Dermis microvascular lymphatic vessel endothelial cell (primary cell): Measurements from ENCODE around the gene SPRED1. TPM values are rescaled to one million over a fixed set of nuclear protein-coding genes. Genes with fewer than 3 reads are reported as not detected.
"Not testable (repeated sequence)": the region's sequence is repeated elsewhere in the genome, so short reads cannot be mapped to it uniquely, and the experiment has no call there.

Source experiments
- DNase-seq, 2 donors: peaks; one replicate each; pipeline versions ENCODE4 v3.0.0 to v3.0.0-alpha.2; 2010; ENCODE audit warnings: low read depth in 2 of 2
- total RNA-seq: library from RNA; depleted of rRNA; stranded (reverse); fragments of >200 nt; gene quantifications from 2 replicates; pipeline ENCODE4 v1.2.1, GENCODE V29; 2014

The SPRED1 gene
- total RNA-seq, 1 donor from 2014 or later, result 15.8 TPM

DNA sequence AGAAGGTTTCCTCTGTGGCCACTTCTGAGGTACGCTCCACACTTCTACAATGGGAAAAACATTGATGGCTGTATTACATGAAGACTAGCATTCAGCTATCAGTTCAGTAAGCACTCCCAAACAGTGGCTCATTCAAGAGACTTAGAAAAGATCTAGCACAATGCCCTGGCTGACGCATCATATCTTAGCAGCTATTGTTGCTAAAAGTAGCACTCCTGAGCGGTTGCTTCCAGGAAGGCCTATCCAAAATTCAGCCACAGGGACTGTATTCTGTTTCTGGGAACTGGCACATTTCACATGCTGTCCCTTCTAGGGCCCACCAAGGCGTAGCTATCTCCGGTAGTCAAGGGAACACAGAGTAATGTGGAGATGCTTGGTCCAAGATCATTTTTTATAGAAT is 21.2 kb upstream of the SPRED1 start:
- DNase-seq, result no peak

DNA sequence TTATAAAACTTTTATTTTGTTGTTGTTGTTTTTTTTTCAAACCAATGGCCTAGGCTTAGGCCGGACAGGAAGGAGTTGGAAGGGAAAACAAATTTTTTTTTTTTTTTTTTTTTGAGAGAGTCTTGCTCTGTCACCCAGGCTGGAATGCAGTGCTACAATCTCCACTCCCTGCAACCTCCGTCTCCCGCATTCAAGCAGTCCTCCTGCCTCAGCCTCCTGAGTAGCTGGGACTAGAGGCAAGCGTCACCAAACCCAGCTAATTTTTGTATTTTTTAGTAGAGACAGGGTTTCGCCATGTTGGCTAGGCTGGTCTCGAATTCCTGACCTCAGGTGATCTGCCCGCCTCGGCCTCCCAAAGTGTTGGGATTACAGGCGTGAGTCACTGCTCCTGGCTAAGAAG is 15.6 kb upstream of the SPRED1 start:
- DNase-seq, result not testable (repeated sequence)

DNA sequence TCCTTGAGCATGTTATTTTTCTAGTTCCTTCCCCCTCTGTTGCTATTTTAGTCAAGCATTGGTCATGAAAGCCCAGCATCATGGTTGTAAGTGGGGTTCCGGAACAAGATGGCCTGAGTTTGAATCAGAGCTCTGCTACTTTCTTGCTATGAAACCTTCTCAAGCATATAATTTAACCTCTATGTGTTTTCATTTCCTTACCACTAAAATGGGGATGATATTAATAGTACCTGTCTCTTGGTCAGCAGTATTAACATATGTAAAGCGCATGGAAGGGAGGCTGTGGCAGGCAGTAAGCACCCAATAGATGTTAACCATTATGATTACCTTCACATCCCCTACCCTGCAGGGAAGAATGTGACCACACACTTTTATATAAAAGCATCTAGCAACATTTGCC is 14.3 kb upstream of the SPRED1 start:
- DNase-seq, result no peak

DNA sequence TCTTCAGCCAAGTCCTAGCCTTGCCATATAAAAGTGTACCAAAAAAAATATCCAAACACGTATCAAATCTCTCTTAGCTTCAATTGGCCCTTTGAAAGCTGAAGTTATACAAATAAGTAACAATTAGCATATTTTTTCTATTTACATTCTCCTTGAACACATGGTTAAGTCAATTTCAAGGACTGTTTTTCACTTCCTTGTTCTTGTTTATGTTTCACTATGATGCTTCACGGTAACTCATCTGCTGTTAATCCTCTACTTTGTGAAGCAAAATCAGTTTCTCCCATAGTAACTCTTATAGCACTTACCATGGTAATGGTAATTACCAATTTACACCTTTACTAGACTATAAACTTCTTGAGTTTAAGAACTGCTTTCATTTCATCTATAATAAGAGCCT is 10.6 kb upstream of the SPRED1 start:
- DNase-seq, result no peak

DNA sequence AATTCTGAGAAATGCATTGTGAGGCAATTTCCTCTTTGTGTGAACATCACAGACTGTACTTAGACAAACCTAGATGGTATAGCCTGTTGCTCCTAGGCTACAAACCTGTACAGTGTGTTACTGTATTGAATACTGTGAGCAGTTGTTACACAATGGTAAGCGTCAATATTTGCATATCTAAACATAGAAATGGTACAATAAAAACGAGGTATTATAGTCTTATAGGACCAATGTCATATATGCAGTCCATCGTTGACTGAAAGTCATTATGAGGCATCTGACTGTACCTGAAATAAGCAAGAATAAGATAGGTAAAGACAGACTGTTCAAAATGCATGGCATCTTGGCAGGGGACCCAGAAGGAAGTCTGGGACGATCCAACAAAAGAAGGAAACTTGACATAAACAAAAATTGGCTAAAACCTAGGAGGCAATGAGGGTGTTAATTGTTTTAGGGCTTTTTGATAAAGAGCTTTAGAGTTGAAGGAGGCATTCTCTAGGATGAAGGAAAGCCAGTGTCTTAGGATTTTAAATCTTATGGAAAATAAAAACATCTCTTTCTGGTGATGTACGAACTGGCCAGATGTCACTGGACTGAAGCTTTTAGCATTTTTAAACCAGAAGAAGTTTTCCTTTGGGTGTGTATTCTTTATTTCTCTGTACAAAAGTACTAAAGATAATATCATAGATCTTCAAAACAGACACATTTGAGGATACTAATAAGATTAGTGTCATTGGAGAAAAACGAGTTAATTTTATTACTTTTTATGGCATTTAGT is 9.2 kb upstream of the SPRED1 start:
- DNase-seq, result no peak

DNA sequence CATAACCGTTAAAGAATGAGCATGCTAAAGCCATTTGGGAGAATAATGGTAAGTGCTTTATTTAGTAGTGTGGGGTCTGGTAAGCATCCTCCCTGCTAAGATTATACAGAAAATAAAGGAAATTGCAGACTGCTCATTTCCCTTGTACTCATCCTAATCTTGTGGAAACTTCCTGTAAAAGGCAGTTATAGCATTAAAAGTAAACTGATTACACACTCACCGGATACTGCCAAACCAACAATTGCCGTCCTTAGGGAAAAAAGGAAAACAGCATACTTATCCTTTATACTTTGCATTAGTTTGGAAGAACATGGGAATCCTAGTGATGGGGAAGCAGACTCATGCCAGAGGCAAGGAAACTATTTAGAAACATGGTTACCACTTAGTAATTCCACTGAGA is 5.3 kb upstream of the SPRED1 start:
- peak in 1 of 2 donors; percentile 55 for DNase-seq

DNA sequence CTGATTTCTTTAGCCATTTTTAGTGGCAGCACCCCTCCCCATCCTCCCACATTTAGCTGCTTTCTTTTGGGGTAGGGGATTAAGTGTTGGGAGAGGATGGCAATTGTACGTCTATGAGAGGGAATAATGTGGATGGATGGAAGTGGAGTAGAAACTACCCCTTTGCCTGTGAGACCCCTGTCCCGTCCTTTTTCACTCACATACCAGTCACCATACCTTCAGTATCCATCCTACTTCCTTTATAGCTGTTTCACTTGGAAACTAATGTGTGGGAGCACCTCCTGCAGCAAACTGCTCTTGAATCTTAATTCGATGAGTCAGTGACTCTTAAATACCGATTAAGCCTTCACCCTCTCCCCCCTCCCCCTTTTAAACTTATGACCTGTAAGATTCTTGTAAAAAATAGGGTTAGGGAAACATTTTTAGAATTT is 730 bp downstream of the SPRED1 start:
- peak in 1 of 2 donors; percentile 36 for DNase-seq

DNA sequence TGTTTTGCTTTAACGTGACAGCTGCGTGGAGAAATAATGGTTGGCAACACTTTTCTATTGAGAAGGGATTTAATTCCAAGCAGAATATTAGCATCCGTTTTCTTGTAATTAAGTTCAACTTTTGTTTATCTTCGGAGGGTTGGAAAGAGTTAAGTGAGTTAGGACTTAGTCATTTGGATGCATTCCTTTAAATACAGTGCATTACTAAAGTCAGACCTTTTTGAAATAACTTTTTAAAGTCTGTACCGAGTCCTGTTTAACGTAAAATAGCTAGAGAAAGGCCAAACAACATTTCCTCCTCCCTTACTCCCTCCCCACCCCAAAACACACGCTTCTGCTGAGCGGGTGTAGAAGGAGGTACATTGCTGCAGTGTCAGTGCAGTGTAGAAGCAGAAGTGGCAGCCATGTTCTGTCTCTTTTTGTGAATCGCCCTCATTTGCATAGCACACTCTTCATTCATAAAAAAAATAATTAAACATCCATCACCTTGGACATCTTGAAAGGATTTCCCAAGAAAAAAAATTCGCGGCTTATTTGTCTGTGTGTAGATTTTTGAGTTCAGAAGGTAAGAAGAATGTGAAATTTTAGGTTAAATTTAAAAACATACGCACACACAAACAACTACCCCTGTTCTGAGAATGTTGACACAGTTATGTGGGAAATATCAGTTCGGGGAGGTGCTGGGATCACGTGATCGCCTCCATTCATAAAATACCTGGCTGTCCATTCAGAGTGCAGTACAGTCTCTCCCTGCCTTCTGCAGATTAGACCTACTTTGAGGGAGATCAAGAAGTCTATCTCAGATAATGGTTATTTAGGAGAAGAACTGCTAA is 1.6 kb downstream of the SPRED1 start:
- peak; percentile 33 to 65 for DNase-seq

DNA sequence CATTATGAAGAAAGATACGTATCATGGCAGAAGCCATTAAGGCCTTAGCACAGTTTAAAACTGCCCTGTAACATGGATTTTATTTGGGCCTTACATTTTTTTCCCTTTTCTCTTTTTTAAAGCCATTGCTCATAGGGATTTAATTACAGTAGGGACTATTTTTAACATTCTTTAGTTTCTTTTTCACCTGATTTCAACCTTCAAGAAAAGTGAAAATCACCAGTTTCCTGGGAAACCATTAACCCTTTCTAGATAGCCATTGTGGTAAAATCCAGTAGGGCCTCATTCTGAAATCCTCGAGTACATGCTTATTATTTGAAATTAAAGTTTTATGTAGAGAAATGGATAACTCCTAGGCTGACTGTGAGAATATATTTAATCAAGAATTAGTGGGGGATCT is 3.1 kb downstream of the SPRED1 start:
- DNase-seq, result no peak

DNA sequence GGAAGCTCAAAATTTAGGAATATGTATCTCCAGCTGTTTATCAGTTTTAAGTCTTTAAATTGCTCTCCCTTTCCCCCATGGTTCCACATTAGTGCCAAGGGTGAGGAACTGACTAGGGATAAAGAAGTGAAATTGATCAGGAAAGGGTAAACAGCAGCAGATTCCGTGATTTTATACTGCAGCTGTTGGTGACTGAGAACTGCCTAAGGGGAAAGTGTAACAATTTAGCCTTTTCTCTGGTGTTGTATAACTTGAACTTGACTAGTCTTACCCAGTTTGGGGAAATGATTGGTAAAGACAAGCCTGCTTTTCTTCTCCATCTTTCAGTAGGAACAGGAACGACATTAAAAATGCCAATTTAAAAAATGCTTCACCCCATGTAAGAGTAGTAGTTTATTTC is 5.0 kb downstream of the SPRED1 start:
- no peak for DNase-seq

DNA sequence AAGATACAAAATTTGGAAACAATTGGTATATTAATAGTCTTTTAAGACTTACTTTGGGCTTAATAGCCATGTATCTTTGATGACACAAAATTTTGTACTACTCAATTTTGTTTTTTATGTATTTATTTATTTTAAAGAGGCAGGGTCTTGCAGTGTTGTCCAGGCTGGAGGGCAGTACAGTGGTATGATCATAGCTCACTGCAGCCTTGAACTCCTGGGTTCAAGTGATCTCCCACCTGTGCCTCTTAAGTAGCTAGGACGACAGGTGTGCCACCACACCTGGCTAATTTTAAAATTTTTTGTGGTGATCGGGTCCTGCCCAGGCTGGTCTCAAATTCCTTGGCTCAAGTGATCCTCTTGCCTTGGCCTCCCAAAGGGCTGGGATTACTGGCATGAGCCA is 6.5 kb downstream of the SPRED1 start:
- DNase-seq, result no peak

DNA sequence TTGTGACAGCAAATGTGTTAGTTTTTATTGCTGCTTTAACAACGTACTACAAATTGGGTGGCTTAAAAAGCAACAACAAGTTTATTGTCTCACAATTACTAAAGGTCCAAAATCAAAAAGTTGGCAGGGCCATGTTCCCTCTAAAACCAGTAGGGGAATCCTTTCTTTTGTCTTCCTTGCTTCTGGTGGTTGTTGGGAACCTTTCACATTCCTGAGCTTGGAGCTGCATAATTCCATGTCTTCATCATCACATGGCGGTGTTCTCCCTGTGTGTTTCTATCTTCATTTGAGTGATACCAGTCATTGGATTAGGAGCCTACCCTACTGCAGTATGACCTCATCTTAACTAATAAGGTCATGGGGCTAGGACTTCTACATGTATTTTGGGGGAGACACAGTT is 7.4 kb downstream of the SPRED1 start:
- no peak for DNase-seq

DNA sequence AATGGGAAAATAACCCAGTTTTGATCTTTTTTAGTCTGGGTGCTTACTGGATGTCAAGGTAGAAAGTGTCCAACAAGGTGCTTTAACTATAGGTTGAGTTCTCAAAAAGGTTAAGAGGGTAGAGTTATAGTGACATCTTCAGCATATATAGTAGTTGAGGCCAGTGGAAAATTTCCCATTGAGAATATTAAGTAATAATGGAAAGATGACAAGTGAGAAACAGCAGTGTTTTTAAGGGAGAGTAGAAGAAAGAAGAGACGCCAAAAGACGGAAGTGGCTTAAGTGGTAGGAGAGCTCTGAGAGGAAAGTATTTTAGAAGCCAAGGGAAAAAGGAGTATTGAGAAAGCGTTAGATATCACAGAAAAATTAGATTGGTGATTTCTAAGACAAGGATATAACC is 10.6 kb downstream of the SPRED1 start:
- no peak for DNase-seq

DNA sequence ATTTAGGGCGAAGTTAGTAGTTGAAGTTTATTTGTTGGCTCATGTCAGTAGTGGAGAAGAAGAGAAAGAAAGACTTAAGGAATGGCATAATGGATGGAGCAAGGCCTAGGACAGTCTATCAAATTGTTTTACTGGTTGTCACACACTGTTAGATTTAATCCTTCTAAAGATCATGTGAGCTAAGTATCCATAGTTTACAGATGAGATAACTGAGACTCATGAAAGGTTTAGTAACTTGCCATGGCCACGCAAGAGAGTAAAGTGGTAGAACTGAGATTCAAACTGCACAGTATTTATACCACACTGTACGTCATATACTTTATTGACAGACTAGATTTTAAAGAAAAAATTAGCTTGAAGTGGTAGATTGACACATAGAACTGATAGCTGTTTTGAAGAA is 11.4 kb downstream of the SPRED1 start:
- DNase-seq, result no peak

DNA sequence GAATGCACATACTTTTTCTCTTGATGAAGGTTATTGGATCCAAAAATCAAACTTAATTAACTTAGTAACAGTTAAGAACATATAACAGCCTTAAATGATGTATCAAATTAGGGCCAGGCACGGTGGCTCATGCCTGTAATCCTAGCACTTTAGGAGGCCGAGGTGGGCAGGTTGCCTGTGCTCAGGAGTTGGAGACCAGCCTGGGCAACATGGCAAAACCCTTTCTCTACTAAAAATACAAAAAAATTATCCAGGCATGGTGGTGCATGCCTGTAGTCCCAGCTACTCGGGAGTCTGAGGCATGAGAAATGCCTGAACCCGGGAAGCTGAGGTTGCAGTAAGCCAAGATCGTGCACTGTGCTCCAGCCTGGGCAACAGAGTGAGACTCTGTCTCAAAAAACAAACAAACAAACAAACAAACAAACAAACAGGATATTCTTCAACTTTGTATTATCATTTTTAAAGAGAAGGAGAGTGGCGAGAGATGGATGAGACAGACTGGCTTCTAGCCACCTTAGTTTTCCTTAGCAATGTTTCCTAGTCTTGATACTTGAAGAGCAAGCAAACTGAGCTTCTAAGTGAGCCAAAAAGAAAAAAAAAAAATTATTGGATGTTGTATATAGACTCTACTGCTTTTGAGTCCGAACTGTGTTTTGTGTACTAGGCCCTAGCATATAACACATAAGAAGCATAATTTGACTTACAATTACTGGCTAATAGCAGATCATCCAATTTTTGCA is 13.8 kb downstream of the SPRED1 start:
- DNase-seq, result no peak

DNA sequence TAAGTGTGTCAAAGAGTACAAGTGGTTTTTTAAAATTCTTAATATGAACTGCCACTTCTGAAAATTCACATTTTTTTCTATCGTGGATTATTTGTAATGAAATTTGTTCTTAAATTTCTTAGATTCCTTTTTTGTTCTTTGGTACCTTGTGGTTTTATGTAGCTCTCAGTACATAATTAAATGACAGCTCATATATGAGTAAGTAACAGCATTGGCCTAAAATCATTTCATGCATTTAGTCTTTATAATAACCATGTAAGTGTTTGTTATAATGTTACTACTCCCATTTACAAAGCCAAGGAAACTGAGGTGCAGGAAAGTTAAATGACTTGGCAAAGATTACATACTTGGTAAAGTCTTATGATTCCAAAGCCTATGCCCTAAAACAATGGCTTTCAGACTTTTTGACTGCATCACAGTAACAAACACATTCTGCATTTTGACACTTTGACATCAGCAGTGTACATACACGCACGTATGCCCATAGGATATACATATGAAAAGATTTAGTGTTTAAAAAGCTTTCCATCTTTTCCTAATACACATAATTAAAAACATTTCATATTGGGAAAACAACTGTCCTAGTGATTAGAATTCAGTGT is 14.9 kb downstream of the SPRED1 start:
- no peak for DNase-seq

DNA sequence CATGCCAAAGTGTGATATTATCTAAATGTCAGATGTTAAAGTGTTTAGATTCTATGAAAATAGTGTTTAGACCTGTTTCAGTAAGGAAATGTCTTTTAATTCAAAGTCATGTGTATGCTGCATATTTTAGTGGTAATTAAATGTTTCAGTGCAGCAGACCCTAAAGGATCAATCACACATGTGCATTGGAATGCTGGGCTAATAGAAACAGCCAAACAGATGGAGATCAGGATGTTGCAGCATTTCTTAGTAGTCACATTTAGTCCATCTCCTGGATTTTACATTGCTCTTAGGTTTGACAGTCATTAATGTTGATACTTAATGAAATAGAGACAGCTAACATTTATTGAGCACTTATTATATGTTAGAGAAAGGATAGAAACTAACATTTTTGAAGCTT is 18.5 kb downstream of the SPRED1 start:
- DNase-seq, result no peak

DNA sequence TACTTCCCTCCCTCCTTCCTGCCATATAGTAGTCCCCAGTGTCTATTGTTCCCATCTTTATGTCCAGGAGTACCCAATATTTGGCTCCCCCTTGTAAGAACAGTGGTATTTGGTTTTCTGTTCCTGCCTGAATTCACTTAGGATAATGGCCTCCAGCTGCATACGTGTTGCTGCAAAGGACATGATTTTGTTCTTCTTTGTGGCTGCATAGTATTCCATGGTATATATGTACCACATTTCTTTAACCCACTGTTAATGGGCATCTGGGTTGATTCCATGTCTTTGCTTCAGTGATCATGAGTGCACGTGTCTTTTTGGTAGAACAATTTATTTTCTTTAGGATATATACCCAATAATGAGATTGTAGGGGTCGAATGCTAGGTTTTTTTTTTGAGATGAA is 19.3 kb downstream of the SPRED1 start:
- no peak for DNase-seq

DNA sequence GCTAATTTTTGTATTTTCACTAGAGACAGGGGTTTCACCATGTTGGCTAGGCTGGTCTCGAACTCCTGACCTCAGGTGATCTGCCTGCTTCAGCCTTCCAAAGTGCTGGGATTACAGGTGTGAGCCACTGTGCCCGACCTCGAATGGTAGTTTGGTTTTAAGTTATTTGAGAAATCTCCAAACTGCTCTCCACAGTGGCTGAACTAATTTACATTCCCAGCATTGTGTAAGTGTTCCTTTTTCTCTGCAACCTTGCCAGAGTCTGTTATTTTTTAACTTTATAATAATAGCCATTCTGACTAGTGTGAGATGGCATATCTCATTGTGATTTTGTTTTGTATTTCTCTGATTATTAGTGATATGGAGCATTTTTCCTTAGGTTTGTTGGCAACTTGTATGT is 19.8 kb downstream of the SPRED1 start:
- DNase-seq, result not testable (repeated sequence)

DNA sequence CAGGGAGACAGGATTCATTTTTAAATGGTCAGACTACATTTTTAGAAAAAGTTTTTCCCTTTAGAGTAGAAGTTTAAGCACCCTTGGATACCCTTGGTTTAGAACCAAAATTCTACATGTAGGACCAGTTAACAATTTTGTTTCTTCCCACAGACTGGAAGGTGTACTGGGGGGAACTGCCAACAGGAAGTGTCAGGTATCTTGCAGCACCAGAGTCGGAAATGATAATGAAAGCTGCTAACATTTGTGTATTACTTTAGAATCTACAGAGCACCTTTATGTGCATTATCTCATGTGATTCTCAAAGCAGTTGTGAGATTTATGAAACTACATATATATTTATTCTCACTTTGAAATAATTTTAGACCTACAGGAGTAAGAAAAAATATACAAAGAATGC is 21.5 kb downstream of the SPRED1 start:
- no peak for DNase-seq

DNA sequence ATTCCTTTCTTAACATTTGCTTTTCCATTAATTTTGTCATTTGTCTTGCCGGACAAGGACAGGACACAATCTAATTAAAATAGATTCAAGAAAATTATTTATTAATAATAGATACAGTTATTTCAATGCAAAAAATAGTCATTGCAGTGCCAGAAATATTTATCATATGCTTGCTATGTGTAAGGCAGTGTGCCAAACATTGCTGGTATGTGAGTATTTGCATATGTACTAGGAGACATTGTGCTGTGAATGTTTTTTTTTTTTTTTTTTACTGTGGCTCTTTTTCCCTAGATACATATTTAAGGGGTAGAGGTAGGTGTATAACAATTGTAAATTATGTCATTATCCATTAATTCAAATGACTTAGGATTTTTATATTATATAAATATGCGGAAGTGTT is 23.3 kb downstream of the SPRED1 start:
- DNase-seq, result peak in 1 of 2 donors; percentile 23

DNA sequence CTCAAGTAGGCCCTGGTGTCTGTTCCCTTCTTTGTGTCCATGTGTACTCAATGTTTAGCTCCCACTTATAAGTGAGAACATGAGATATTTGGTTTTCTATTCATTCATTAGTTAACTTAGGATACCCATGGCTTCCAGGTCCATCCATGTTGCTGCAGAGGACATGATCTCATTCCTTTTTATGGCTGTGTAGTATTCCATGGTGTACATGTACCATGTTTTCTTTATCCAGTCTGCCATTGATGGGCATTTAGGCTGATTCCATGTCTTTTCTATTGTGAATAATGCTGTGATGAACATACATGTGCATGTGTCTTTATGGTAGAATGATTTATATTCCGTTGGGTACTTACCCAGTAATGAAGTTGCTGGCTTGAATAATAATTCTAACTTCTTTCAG is 24.6 kb downstream of the SPRED1 start:
- DNase-seq, result not testable (repeated sequence)
